Renal pelvis (tissue), 4 donors: ENCODE data around the gene ZNF555. TPM values are rescaled to one million over a fixed set of nuclear protein-coding genes. Genes with fewer than 3 reads are reported as not detected.

ENCODE experiments used
- DNase-seq: peaks from one replicate; pipeline ENCODE4 v3.0.0-alpha.2; 2013
- polyA plus RNA-seq, 3 donors: library from polyadenylated mRNA; unstranded; fragments of 120-200 nt; gene quantifications; one replicate each; pipeline ENCODE4 v1.2.1, GENCODE V29; 2013; ENCODE audit not compliant: insufficient read length in 3 of 3

Gene ZNF555
- polyA plus RNA-seq, 3 donors, result 11.0 to 15.1 (median 11.3) TPM

DNA sequence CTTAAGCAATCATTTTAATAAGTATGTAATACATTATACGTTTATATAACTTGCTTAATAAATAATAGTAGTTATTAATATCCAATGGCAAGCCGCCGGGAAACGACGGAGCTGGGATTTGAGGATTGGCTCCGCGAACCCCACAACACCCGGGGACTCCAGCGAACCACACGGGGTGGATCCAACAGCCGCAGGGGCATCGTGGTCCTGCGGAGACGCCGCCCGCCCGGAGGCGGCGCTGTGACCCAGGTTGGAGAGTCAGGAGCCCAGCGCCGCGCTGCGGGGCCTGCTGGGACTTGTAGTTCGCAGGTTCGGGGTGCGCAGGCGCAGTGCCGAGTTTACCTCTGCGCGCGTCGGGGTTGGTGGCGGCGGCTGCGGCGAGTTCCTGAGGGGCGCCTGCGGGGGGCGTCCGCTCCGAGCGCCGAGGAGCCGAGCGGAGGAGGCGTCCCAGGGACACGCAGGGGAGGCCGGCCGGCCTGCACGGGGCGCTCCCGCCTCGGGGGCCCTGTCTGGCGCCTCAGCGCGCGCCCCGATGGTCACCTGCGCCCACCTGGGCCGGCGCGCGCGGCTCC, 21.6 kb upstream of the ZNF555 start, which contains the start of gene ZNF554:
Gene ZNF554 (plus strand): TSS at position 329 of the 572 bp plus-strand sequence. CDS start 204 bp downstream, at position 533.
- DNase-seq, result peak; percentile 95

DNA sequence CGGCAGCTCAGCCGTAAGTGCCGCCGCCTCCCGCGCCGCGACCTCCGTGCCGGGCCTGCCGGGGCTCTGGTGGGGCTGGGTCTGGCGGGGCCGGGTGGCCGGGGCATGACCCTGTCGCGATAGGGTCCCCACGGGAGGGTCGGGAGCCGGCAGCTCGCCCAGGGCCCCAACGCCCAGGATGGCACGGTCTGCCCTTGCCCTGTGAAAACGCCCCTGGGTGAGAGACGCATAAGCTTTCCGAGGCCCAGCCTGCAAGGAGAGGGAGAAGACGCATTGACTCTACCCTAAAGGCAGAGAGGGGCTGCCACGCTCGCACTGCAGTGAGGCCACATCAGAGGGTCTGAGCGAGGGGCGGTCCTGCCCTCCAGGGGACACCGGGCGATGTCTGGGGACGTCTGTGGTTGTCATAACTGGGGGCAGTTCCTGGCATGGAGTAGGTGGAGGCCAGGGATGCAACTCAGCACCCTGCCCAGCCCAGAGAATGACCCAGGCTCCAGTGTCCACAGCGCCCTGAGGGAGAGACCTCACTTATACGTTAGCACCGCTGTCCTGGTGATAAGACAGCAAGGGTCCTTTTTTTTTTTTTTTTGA, 21.1 kb upstream of the ZNF555 start:
- peak; percentile 5 for DNase-seq

GRCh38 chr19:2822846-2823245, 18.4 kb upstream of the ZNF555 start:
- no peak for DNase-seq

- DNase-seq, result no peak
These were observed 17.6 kb upstream of the ZNF555 start for GRCh38 chr19:2823646-2824045.

- DNase-seq, result no peak
These were observed 17.1 kb upstream of the ZNF555 start for GRCh38 chr19:2824129-2824528.

GRCh38 chr19:2827022-2827421, 14.3 kb upstream of the ZNF555 start:
- no peak for DNase-seq

- DNase-seq, result no peak
These were observed 13.3 kb upstream of the ZNF555 start for GRCh38 chr19:2827840-2828489.

DNA sequence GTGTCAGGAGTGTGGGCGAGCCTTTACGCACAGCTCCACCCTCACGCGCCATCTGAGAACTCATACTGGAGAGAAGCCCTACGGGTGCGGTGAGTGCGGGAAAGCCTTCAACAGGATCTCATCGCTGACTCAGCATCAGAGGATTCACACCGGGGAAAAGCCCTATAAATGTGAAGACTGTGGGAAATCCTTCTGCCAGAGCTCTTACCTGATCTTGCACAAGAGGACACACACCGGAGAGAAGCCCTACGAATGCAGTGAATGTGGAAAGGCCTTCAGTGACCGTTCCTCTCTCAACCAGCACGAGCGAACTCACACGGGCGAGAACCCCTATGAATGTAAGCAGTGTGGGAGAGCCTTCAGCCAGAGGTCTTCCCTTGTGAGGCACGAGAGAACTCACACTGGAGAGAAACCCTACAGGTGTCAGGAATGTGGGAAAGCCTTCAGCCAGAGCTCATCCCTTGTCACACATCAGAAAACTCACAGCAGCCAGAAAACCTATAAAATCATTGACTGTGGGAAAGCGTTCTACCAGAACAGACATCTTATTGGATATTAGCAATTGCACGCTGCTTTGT, 6.9 kb upstream of the ZNF555 start:
- DNase-seq, result no peak

DNA sequence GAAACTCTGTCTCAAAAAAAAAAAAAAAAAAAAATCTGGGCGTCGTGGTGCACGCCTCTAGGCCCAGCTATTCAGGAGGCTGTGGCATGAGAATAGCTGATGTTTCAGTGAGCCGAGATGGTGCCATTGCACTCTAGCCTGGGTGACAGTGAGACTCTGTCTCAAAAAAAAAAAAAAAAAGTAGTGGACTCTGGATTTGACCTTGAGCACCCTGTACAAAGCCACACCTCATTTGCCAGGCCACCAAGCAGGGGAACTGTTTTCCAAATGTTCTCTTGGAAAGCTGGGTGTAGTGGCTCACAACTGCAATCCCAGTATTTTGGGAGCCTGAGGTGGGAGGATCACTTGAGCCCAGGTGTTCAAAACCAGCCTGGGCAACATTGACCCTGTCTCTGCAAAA, 3.8 kb upstream of the ZNF555 start:
- DNase-seq, result no peak

GRCh38 chr19:2841855-2842574, 740 bp downstream of the ZNF555 start:
- no peak for DNase-seq

DNA sequence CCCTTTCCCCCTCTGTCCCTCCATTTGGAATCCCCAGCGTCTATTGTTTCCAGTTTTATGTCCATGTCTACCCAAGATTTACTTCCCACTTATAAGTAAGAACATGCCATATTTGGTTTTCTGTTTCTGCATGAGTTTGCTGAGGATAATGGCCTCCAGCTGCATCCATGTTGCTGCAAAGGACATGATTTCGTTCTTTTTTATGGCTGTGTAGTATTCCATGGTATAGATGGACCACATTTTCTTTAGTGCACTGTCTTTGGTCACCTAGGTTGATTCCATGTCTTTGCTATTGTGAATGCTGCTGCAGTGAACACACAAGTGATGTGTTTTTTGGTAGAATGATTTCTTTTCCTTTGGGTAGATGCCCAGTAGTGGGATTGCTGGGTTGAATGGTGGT, 3.8 kb downstream of the ZNF555 start:
- DNase-seq, result no peak

GRCh38 chr19:2846180-2846894, 5.1 kb downstream of the ZNF555 start:
- no peak for DNase-seq

DNA sequence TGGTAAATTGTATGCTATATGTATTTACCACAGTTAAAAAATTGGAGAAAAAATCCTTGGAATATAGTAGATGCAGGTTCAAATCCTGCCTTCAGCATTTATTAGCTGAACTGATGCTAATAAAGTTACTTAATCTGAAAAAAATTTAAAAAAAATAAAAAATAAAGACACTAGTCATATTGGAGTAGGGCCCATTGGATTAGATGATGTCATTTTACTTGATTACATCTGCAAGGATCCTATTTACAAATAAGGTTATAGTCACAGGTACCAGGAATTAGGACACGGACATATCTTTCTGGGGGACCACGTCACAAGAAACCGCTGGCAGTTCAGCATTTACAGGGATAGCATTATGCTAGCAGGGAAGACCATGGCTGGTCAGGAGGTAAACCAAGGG, 6.2 kb downstream of the ZNF555 start:
- DNase-seq, result no peak

DNA sequence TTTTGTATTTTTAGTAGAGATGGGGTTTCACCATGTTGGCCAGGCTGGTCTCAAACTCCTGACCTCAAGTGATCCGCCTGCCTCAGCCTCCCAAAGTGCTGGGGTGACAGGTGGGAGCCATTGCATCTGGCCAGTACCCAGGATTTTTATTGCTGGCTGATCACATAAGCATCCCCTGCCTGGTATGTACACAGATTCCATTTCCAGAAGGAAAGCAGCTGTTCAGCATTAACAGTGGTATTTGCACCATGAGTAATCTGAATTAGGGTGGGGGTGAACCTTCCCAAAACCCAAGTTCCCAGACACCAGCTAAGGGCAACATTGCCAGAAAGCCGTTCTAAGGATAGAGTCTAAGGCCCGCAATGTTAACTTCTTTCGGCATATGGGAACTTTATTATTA, 7.3 kb downstream of the ZNF555 start:
- no peak for DNase-seq

- no peak for DNase-seq
These were observed 9.1 kb downstream of the ZNF555 start for GRCh38 chr19:2850256-2850925.

GRCh38 chr19:2852598-2852997, 11.3 kb downstream of the ZNF555 start:
- no peak for DNase-seq

DNA sequence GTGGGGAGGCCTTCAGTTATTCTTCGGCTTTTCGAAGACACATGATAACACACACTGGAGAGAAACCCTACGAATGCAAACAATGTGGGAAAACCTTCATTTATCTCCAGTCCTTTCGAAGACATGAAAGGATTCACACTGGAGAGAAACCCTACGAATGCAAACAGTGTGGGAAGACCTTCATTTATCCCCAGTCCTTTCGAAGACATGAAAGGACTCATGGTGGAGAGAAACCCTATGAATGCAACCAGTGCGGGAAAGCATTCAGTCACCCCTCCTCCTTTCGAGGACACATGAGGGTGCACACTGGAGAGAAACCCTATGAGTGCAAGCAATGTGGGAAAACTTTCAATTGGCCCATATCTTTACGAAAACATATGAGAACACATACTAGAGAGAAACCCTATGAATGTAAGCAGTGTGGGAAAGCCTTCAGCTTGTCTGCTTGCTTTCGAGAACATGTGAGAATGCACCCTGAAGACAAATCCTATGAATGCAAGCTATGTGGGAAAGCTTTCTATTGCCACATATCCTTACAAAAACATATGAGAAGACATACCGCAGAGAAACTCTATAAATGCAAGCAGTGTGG, 11.8 kb downstream of the ZNF555 start:
- no peak for DNase-seq

GRCh38 chr19:2854849-2855248, 13.6 kb downstream of the ZNF555 start:
- DNase-seq, result no peak

- DNase-seq, result no peak
These were observed 15.3 kb downstream of the ZNF555 start for GRCh38 chr19:2856457-2857050.

DNA sequence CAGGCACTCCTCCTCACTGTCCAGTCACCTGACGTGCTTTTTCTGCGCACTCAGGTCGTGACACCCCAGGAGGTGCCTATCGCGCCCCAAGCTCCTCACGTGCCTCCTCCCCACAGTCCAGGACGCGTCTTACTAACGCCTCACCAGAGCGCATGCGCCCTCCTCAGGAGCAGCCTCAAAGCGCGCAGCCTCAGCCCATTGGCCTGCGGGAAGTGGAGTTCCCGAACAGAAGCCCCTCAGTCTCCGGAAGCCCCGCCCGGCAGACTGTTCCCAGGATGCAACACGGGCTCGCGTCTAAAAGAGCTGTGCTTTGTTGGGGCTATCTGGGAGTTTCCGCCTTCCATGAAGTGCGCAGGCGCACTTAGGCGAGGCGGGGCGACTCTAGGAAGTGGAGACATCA, 17.6 kb downstream of the ZNF555 start:
- no peak for DNase-seq
